HCT116 (cell line): ENCODE data around the gene CDKN2A. TPM values are rescaled to one million over a fixed set of nuclear protein-coding genes. Genes with fewer than 3 reads are reported as not detected.

ENCODE experiments used
- ATAC-seq: fragments of 200-7000 bp; cut with Tn5 transposase; 2 replicates; pipeline ENCODE4 v1.9.1; 2020; ENCODE audit warnings: mild to moderate bottlenecking, moderate library complexity
- BruUV-seq: library from RNA; stranded (reverse); fragments of 400-500 nt; replicated peaks from 2 replicates; lab custom pipeline; 2021; lab: Mats Ljungman, UMichigan
- CTCF ChIA-PET: fragments of 300-600 bp; sonication (Branson Sonifier 250); formaldehyde crosslinking; loops from one replicate; lab custom pipeline; 2021; ENCODE audit warnings: antibody characterized with exemption; lab: Charles Lee
- POLR2A ChIA-PET: fragments of 300-600, 350-600 bp; sonication (Branson Sonifier 250); formaldehyde crosslinking; loops from one replicate; lab custom pipeline; 2021; ENCODE audit warnings: antibody characterized with exemption; lab: Charles Lee
- RAD21 ChIA-PET, 2 experiments: fragments of 300-600 bp; sonication (Branson Sonifier 250); formaldehyde crosslinking; loops; one replicate each; lab custom pipeline; 2023; ENCODE audit warnings: low total read pairs in 2 of 2; ENCODE audit not compliant: uncharacterized antibody in 2 of 2, unreplicated experiment in 2 of 2, low non-redundant PET in 1 of 2; lab: Charles Lee
- DNase-seq: peaks from one replicate; pipeline ENCODE4 v3.0.0-alpha.2; 2010; ENCODE audit warnings: low read depth, low spot score
- H2AFZ ChIP-seq: fragments of 200-600 bp; shearing (Covaris generic), sonication (generic); 2 replicates; pipeline ENCODE4 v1.6.1; 2017; ENCODE audit warnings: low read depth, mixed run types, mixed read lengths, antibody characterized with exemption, low read length; ENCODE audit not compliant: poor library complexity, severe bottlenecking
- H3K27ac ChIP-seq: 2 replicates; pipeline ENCODE4 v1.5.1; 2012; ENCODE audit warnings: low read depth, low read length
- H3K27me3 ChIP-seq: fragments of 200-600 bp; sonication (generic); 2 replicates; pipeline ENCODE4 v1.6.1; 2016; ENCODE audit warnings: mixed run types, low read length, mixed read lengths; ENCODE audit not compliant: insufficient read depth
- H3K36me3 ChIP-seq, 2 experiments: fragments of 200-500 bp in 1 of 2; fragments of 200-600 bp in 1 of 2; sonication (Bioruptor generic) in 1 of 2; sonication (generic) in 1 of 2; 2 replicates each; pipeline versions ENCODE4 v1.5.1 to v1.6.1; 2014 to 2016; ENCODE audit warnings: low read length in 2 of 2, inconsistent platforms in 1 of 2, mixed read lengths in 1 of 2, mixed run types in 1 of 2; ENCODE audit not compliant: insufficient read depth in 2 of 2, control insufficient read depth in 1 of 2
- H3K4me1 ChIP-seq, 2 experiments: fragments of 200-600 bp in 1 of 2; sonication (generic) in 1 of 2; 2 replicates each; pipeline versions ENCODE4 v1.5.1 to v1.6.1; 2012 to 2017; ENCODE audit warnings: low read length in 2 of 2, inconsistent platforms in 1 of 2, mild to moderate bottlenecking in 1 of 2, mixed read lengths in 1 of 2, mixed run types in 1 of 2, moderate library complexity in 1 of 2; ENCODE audit not compliant: insufficient read depth in 2 of 2, control insufficient read depth in 1 of 2
- H3K4me2 ChIP-seq: fragments of 200-600 bp; sonication (generic); 2 replicates; pipeline ENCODE4 v1.6.1; 2017; ENCODE audit warnings: mixed run types, low read length, mixed read lengths
- H3K4me3 ChIP-seq, 2 experiments: fragments of 200-600 bp in 1 of 2; sonication (generic) in 1 of 2; replicated peaks in 1 of 2; 2 replicates each; pipeline ENCODE4 v1.5.1; 2011 to 2016; ENCODE audit warnings: low read length in 2 of 2, control low read depth in 1 of 2, low read depth in 1 of 2, mild to moderate bottlenecking in 1 of 2, mixed read lengths in 1 of 2, mixed run types in 1 of 2
- H3K79me2 ChIP-seq: fragments of 200-600 bp; sonication (generic); 2 replicates; pipeline ENCODE4 v1.6.1; 2017; ENCODE audit warnings: mild to moderate bottlenecking, mixed run types, low read length, moderate library complexity, mixed read lengths; ENCODE audit not compliant: insufficient read depth
- H3K9ac ChIP-seq: fragments of 200-600 bp; sonication (generic); 2 replicates; pipeline ENCODE4 v1.6.1; 2016; ENCODE audit warnings: low read length, mixed read lengths
- H3K9me2 ChIP-seq: fragments of 200-600 bp; sonication (generic), shearing (Covaris generic); 2 replicates; pipeline ENCODE4 v1.6.1; 2017; ENCODE audit warnings: mixed run types, mild to moderate bottlenecking, moderate library complexity; ENCODE audit not compliant: insufficient read depth
- H3K9me3 ChIP-seq, 2 experiments: fragments of 200-500 bp in 1 of 2; fragments of 200-600 bp in 1 of 2; sonication (Bioruptor generic) in 1 of 2; sonication (generic) in 1 of 2; 2 replicates each; pipeline ENCODE4 v1.6.1; 2014 to 2017; ENCODE audit warnings: low read length in 2 of 2, mixed read lengths in 2 of 2, inconsistent platforms in 1 of 2, low read depth in 1 of 2, mild to moderate bottlenecking in 1 of 2, mixed run types in 1 of 2, moderate library complexity in 1 of 2; ENCODE audit not compliant: control insufficient read depth in 1 of 2, insufficient read depth in 1 of 2
- H4K20me1 ChIP-seq: fragments of 200-600 bp; sonication (generic), shearing (Covaris generic); 2 replicates; pipeline ENCODE4 v1.6.1; 2017; ENCODE audit warnings: mixed run types, mild to moderate bottlenecking, moderate library complexity; ENCODE audit not compliant: insufficient read depth
- EGR1 ChIP-seq: IDR thresholded peaks from 2 replicates; pipeline ENCODE4 v1.6.1; 2012; ENCODE audit warnings: low read depth
- ELF1 ChIP-seq: IDR thresholded peaks from 2 replicates; pipeline ENCODE4 v1.6.1; 2012; ENCODE audit warnings: low read depth, borderline replicate concordance
- MAX ChIP-seq: IDR thresholded peaks from 2 replicates; pipeline ENCODE4 v1.6.1; 2012
- REST ChIP-seq: IDR thresholded peaks from 2 replicates; pipeline ENCODE4 v1.6.1; 2012; ENCODE audit warnings: low read depth
- SP1 ChIP-seq: IDR thresholded peaks from 2 replicates; pipeline ENCODE4 v1.6.1; 2012; ENCODE audit warnings: low read depth
- YY1 ChIP-seq: IDR thresholded peaks from 2 replicates; pipeline ENCODE4 v1.6.1; 2011; ENCODE audit warnings: low read length, low read depth, moderate library complexity, mild to moderate bottlenecking; ENCODE audit not compliant: insufficient replicate concordance; ENCODE audit errors: extremely low read depth
- ZFX ChIP-seq: fragments of 450-650 bp; IDR thresholded peaks from 2 replicates; pipeline ENCODE4 v1.6.1; 2017
- ZNF274 ChIP-seq: fragments of 200-500 bp; sonication (Bioruptor generic); IDR thresholded peaks from 2 replicates; pipeline ENCODE4 v1.6.1; 2014; ENCODE audit warnings: mild to moderate bottlenecking, low read depth, low read length, inconsistent platforms
- intact Hi-C: fragments of 100-400 bp; cut with micrococcal nuclease; formaldehyde crosslinking; loops from 2 replicates; pipeline ENCODE4 v1.10.0; 2022
- total RNA-seq: library from RNA; stranded (reverse); gene quantifications from one replicate; pipeline ENCODE4 v1.2.1, GENCODE V29; 2021; ENCODE audit not compliant: unreplicated experiment
- TF ChIP-seq, protein P1 (sequence below): IDR thresholded peaks from 2 replicates; pipeline ENCODE4 v1.6.1; 2011; ENCODE audit warnings: mild to moderate bottlenecking, low read length, moderate library complexity; ENCODE audit not compliant: insufficient replicate concordance; ENCODE audit errors: extremely low read depth

CDKN2A gene
- total RNA-seq, 1 experiment from 2014 or later: 89.7 TPM

DNA sequence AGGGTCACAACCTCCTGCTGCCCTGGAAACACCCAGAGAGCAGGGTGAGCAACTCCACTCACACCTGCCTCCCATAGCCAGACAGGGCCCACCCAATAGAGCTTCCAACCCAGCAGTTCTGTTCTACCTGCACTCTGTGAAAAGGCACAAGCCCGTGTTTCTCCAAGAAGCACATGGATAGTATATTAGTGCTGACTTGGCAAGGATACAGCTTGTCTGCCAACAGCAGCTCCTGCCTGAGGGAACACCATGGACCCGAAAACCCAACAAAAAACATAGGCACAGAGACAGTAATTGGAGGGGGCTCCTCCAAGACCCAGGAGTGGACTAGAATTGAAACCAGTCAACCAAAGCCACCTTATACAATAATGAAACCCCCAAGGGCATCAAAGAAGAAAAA lies 48.6 kb downstream of the CDKN2A start:
- RAD21 ChIA-PET: no interaction called here
- no peaks in the 10 kb centered on the region for H3K9me2 ChIP-seq
- H2AFZ ChIP-seq: no peak overlapping the region
- TF ChIP-seq, protein P1, sequence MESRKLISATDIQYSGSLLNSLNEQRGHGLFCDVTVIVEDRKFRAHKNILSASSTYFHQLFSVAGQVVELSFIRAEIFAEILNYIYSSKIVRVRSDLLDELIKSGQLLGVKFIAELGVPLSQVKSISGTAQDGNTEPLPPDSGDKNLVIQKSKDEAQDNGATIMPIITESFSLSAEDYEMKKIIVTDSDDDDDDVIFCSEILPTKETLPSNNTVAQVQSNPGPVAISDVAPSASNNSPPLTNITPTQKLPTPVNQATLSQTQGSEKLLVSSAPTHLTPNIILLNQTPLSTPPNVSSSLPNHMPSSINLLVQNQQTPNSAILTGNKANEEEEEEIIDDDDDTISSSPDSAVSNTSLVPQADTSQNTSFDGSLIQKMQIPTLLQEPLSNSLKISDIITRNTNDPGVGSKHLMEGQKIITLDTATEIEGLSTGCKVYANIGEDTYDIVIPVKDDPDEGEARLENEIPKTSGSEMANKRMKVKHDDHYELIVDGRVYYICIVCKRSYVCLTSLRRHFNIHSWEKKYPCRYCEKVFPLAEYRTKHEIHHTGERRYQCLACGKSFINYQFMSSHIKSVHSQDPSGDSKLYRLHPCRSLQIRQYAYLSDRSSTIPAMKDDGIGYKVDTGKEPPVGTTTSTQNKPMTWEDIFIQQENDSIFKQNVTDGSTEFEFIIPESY: no peak
- TF ChIP-seq ELF1 (no peak), REST (no peak), SP1 (no peak), EGR1 (no peak), MAX (no peak), YY1 (no peak), ZFX (no peak), ZNF274 (no peak)
- no TSS peak for BruUV-seq
- H3K4me1 ChIP-seq: no peaks in the 10 kb centered on the region
- ATAC-seq (no peak), DNase-seq (no peak)
- H3K9ac ChIP-seq: no peak overlapping the region
- intact Hi-C loops: no loop called here
- H3K27ac ChIP-seq: no peak overlapping the region
- no peaks in the 10 kb centered on the region for H3K27me3 ChIP-seq
- H3K4me2 ChIP-seq: no peak overlapping the region
- H3K36me3 ChIP-seq: no peaks in the 10 kb centered on the region
- no peaks in the 10 kb centered on the region for H4K20me1 ChIP-seq
- no peaks in the 10 kb centered on the region for H3K79me2 ChIP-seq
- POLR2A ChIA-PET: no interaction called here
- CTCF ChIA-PET: no interaction called here
- no peak overlapping the region for H3K4me3 ChIP-seq
- H3K9me3 ChIP-seq: no peaks in the 10 kb centered on the region
